NT2/D1 (cell line): ENCODE measurements around the gene USB1.

ENCODE experiments used
- SUZ12 ChIP-seq: IDR thresholded peaks from 2 replicates; pipeline ENCODE4 v1.6.1; 2011; ENCODE audit not compliant: insufficient read length, insufficient read depth; ENCODE audit errors: extremely low read depth
- YY1 ChIP-seq: IDR thresholded peaks from 2 replicates; pipeline ENCODE4 v1.6.1; 2011; ENCODE audit not compliant: insufficient read length, insufficient read depth
- ZNF274 ChIP-seq: IDR thresholded peaks from 2 replicates; pipeline ENCODE4 v1.6.1; 2011; ENCODE audit warnings: mild to moderate bottlenecking, low read depth, low read length

DNA sequence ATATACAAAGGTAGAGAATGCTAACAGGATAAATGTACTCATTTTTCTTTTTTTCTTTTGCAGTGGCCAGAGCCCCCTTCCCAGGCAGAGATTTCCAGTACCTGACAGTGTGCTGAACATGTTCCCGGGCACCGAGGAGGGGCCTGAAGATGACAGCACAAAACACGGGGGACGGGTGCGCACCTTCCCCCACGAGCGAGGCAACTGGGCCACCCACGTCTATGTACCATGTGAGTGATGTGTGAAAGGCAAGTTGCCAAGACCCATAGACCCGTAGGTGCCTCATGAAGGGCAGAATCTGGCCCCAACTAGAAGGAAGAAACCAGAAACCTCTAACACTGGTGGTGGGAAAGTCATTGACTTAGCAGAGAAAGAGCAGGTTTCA lies 1.2 kb downstream of the USB1 start:
- TF ChIP-seq ZNF274: no peak
- no peak for TF ChIP-seq YY1
- TF ChIP-seq SUZ12: no peak
